ENCODE measurements around the gene SLC39A6. TPM values are rescaled to one million over a fixed set of nuclear protein-coding genes. Genes with fewer than 3 reads are reported as not detected.

SLC39A6 gene
- total and polyA plus RNA-seq, 2 donors (not counting 1 experiment from before 2014, with no cell fraction given), result 8.9 to 19.5 TPM

GRCh38 chr18:36096955-36097354 lies 32.2 kb downstream of the SLC39A6 start:
- H3K4me1 ChIP-seq (ENCODE audit: control insufficient read depth in 2 of 2, insufficient read depth in 2 of 2, low read length in 2 of 2), result no peaks in the 10 kb centered on the region
- Mint-ChIP-seq H3K4me1 (no peaks in the 10 kb centered on the region), H3K27ac (no peak overlapping the region), H3K4me3 (no peak overlapping the region), H3K27me3 (peaks cover 10% of the 10 kb centered on the region), H3K9me3 (ENCODE audit: insufficient read depth) (no peaks in the 10 kb centered on the region)
- no peaks in the 10 kb centered on the region for H3K36me3 ChIP-seq (replicated peaks in 1 of 2; ENCODE audit: control extremely low read depth in 1 of 2, control insufficient read depth in 1 of 2, extremely low read depth in 1 of 2, insufficient read depth in 2 of 2, low read length in 1 of 2)
- H2AFZ ChIP-seq (ENCODE audit: insufficient read depth, low read depth, low read length, poor library complexity, severe bottlenecking), result no peak overlapping the region
- H4K20me1 ChIP-seq (ENCODE audit: control insufficient read depth, insufficient read depth, low read length, poor library complexity, severe bottlenecking), result no peaks in the 10 kb centered on the region
- ATAC-seq (ENCODE audit: low read depth) (no peak), DNase-seq (no peak)
- no peak overlapping the region for H3K9ac ChIP-seq (ENCODE audit: low read length)
- ChIA-PET CTCF (interaction anchor here (0.9 to 9.1 kb wide), 3 partner anchors 79 to 340 kb away, joined by 5 to 213 read pairs (median 10); no protein-coding TSS in a partner anchor), POLR2A (no interaction called here)
- intact Hi-C loops (cut with micrococcal nuclease), result loop anchor here (1.0 kb wide), 2 partner anchors 80 to 187 kb away; no protein-coding TSS in a partner anchor
- H3K9me3 ChIP-seq (ENCODE audit: control extremely low read depth in 1 of 3, control insufficient read depth in 2 of 3, insufficient read depth in 1 of 3, low read length in 2 of 3), result peaks cover 0 to 5% (median 0%) of the 10 kb centered on the region in 3 donors
- H3K79me2 ChIP-seq (ENCODE audit: control insufficient read depth, insufficient read depth, low read length), result no peaks in the 10 kb centered on the region
- no peak overlapping the region for H3K27ac ChIP-seq (ENCODE audit: low read length in 2 of 2)
- H3K27me3 ChIP-seq (replicated peaks in 1 of 4; ENCODE audit: control extremely low read depth in 1 of 4, control insufficient read depth in 3 of 4, insufficient read depth in 4 of 4, low read length in 3 of 4), result no peaks in the 10 kb centered on the region
- H3K4me3 ChIP-seq (ENCODE audit: control extremely low read depth in 1 of 5, extremely low read depth in 1 of 5, insufficient read depth in 1 of 5, low read depth in 2 of 5, low read length in 4 of 5), result no peak overlapping the region
- no peak overlapping the region for H3K4me2 ChIP-seq (replicated peaks; ENCODE audit: low read depth, low read length, poor library complexity, severe bottlenecking)
- no peak for TF ChIP-seq EZH2 (IDR thresholded peaks at IDR 0.05; ENCODE audit: borderline replicate concordance, insufficient read depth, low read depth, low read length, poor library complexity, severe bottlenecking)
- TF ChIP-seq, protein P1, sequence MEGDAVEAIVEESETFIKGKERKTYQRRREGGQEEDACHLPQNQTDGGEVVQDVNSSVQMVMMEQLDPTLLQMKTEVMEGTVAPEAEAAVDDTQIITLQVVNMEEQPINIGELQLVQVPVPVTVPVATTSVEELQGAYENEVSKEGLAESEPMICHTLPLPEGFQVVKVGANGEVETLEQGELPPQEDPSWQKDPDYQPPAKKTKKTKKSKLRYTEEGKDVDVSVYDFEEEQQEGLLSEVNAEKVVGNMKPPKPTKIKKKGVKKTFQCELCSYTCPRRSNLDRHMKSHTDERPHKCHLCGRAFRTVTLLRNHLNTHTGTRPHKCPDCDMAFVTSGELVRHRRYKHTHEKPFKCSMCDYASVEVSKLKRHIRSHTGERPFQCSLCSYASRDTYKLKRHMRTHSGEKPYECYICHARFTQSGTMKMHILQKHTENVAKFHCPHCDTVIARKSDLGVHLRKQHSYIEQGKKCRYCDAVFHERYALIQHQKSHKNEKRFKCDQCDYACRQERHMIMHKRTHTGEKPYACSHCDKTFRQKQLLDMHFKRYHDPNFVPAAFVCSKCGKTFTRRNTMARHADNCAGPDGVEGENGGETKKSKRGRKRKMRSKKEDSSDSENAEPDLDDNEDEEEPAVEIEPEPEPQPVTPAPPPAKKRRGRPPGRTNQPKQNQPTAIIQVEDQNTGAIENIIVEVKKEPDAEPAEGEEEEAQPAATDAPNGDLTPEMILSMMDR (IDR thresholded peaks at IDR 0.05), result no peak

DNA sequence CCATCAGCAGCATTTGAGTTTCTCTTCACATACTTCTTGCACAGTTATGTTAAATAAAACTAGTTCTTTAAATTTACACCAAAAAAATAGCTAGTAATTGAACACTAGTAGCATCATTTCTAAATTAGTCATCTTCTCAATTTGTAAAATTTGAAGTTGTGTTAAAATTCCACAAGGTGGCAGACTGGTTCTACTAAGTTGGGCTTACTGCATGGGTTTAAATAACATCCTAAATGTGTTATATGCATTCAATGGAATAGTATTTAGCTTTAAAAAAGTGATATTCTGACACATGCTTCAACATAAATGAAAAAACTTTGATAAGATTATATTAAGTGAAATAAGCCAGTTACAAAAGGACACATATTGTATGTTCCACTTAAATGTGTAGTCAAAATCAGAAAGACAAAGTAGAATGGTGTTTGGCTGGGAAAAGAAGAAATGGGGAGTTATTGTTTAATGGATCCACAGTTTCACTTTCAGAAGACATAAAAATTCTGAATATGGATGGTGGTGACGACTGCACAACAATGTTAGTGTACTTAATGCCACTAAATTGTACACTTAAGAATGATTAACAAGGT lies 33.1 kb downstream of the SLC39A6 start:
- H3K79me2 ChIP-seq (ENCODE audit: control insufficient read depth, insufficient read depth, low read length), result no peaks in the 10 kb centered on the region
- no peak overlapping the region for H2AFZ ChIP-seq (ENCODE audit: insufficient read depth, low read depth, low read length, poor library complexity, severe bottlenecking)
- Mint-ChIP-seq H3K27ac (no peak overlapping the region), H3K4me1 (no peaks in the 10 kb centered on the region), H3K27me3 (peaks cover 7% of the 10 kb centered on the region), H3K4me3 (no peak overlapping the region), H3K9me3 (ENCODE audit: insufficient read depth) (no peaks in the 10 kb centered on the region)
- ChIA-PET POLR2A (no interaction called here), CTCF (interaction anchor here (0.6 to 9.1 kb wide), 27 partner anchors 10 to 477 kb away, joined by 3 to 213 read pairs (median 4); partner anchors contain the start of genes RPRD1A and SLC39A6)
- no peaks in the 10 kb centered on the region for H3K4me1 ChIP-seq (ENCODE audit: control insufficient read depth in 2 of 2, insufficient read depth in 2 of 2, low read length in 2 of 2)
- H3K9ac ChIP-seq (ENCODE audit: low read length), result no peak overlapping the region
- no peaks in the 10 kb centered on the region for H4K20me1 ChIP-seq (ENCODE audit: control insufficient read depth, insufficient read depth, low read length, poor library complexity, severe bottlenecking)
- DNase-seq (peak; percentile 65), ATAC-seq (ENCODE audit: low read depth) (peak; percentile 43)
- no peaks in the 10 kb centered on the region for H3K9me3 ChIP-seq (ENCODE audit: control extremely low read depth in 1 of 3, control insufficient read depth in 2 of 3, insufficient read depth in 1 of 3, low read length in 2 of 3)
- no peak overlapping the region for H3K4me3 ChIP-seq (ENCODE audit: control extremely low read depth in 1 of 5, extremely low read depth in 1 of 5, insufficient read depth in 1 of 5, low read depth in 2 of 5, low read length in 4 of 5)
- WGBS (ENCODE audit: insufficient coverage), result no CpG with 5 or more reads among the region's 1 CpG
- H3K27ac ChIP-seq (ENCODE audit: low read length in 2 of 2), result no peak overlapping the region
- TF ChIP-seq EZH2 (IDR thresholded peaks at IDR 0.05; ENCODE audit: borderline replicate concordance, insufficient read depth, low read depth, low read length, poor library complexity, severe bottlenecking), result no peak
- TF ChIP-seq, protein P1 (IDR thresholded peaks at IDR 0.05), result peak; percentile 80
- intact Hi-C loops (cut with micrococcal nuclease), result loop anchor here (1.0 kb wide), 2 partner anchors 79 to 188 kb away; no protein-coding TSS in a partner anchor
- no peaks in the 10 kb centered on the region for H3K36me3 ChIP-seq (replicated peaks in 1 of 2; ENCODE audit: control extremely low read depth in 1 of 2, control insufficient read depth in 1 of 2, extremely low read depth in 1 of 2, insufficient read depth in 2 of 2, low read length in 1 of 2)
- H3K27me3 ChIP-seq (replicated peaks in 1 of 4; ENCODE audit: control extremely low read depth in 1 of 4, control insufficient read depth in 3 of 4, insufficient read depth in 4 of 4, low read length in 3 of 4), result no peaks in the 10 kb centered on the region
- H3K4me2 ChIP-seq (replicated peaks; ENCODE audit: low read depth, low read length, poor library complexity, severe bottlenecking), result no peak overlapping the region

All from B cell (primary cell).